ENCODE data around the gene BPIFB1.

The BPIFB1 gene

DNA sequence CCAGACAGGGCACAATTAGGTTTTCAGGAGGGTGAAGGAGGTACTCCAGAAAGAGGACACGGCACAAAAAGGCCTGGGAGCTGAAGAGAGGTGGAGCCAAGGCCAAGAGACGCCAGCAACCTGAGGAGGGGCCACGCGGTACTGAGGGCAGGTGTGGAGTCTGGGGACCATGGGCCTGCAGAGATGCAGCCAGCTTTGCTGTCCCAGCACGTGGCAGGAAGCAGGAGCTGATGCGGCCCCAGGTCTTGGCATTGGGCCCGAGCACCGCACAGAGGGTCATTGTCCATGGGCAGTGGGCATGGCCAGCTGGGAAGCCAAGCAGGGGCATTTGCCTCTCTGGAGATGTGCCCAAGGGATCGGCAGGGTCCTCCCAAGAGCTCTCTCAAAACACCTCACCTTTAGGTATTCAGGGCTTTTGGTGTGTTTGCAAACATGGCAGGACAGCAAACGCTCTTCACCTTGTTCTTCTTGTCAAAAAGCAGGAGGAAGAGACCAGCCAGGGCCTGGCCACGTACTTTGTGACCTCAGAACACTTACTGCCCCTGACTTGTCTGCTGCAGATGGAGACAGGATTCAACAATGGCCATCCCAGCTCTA is 1.4 kb upstream of the BPIFB1 start:
- DNase-seq (ENCODE audit: low read depth), result no peak
- H3K4me3 ChIP-seq (ENCODE audit: low read depth, low read length), result no peak overlapping the region
- TF ChIP-seq, protein P1, sequence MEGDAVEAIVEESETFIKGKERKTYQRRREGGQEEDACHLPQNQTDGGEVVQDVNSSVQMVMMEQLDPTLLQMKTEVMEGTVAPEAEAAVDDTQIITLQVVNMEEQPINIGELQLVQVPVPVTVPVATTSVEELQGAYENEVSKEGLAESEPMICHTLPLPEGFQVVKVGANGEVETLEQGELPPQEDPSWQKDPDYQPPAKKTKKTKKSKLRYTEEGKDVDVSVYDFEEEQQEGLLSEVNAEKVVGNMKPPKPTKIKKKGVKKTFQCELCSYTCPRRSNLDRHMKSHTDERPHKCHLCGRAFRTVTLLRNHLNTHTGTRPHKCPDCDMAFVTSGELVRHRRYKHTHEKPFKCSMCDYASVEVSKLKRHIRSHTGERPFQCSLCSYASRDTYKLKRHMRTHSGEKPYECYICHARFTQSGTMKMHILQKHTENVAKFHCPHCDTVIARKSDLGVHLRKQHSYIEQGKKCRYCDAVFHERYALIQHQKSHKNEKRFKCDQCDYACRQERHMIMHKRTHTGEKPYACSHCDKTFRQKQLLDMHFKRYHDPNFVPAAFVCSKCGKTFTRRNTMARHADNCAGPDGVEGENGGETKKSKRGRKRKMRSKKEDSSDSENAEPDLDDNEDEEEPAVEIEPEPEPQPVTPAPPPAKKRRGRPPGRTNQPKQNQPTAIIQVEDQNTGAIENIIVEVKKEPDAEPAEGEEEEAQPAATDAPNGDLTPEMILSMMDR (conservative IDR thresholded peaks at IDR 0.05; ENCODE audit: low read depth, low read length), result no peak

DNA sequence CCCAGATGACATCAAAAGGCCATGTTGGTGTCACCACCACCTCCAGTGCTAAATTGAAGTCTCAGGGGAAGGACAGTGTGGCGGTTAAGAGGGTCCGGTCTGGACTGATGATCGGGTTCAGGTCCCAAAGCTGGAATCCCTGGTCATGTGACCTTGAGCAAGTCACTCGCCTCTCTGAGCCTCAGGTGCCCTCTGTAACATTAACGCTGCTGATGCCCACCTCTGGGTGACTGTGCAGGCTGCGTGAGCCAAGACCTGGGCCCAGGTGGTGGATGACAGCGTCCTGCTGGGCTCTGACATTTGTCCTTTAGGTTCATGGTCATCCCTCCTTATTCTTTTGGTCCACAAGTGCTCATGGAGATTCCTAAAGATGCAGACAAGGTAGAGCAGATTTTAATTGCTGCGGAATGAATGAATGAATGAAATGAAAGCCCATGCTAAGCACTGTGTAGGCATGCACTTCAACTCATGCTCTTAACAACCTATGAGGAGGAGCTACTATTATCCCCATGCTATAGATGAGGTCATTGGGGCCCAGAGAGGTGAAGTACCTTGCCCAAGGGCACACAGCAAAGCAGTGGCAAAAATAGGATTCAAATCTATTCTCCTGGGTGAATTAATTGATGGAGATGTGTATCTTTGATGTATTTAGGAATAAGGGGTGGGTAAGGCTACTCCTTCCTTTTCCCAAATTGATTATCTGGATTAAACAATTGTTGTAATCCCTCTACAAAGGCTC is 649 bp upstream of the BPIFB1 start:
- TF ChIP-seq, protein P1 (conservative IDR thresholded peaks at IDR 0.05; ENCODE audit: low read depth, low read length), result no peak
- DNase-seq (ENCODE audit: low read depth), result no peak
- no peak overlapping the region for H3K4me3 ChIP-seq (ENCODE audit: low read depth, low read length)

DNA sequence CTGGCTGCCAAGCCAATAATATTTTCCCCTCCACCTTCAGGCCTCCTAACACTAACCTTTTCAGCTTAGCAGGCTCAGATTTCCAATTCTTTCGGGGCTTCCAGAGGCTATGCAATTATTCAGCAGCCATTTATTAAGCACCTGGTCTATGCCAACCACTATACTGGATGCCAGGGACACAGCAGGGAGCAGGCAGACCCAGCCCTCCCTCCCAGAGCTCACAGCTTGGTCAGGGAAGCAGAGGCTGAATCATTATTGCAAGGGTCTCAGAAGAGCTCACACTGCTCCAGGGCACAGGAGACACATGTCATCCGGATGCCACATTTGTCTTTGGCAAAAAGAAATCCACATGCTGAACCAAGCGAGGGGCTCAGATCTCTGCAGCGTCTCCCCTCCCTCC is 1.3 kb downstream of the BPIFB1 start:
- TF ChIP-seq, protein P1 (conservative IDR thresholded peaks at IDR 0.05; ENCODE audit: low read depth, low read length), result no peak
- DNase-seq (ENCODE audit: low read depth), result no peak
- H3K4me3 ChIP-seq (ENCODE audit: low read depth, low read length), result no peak overlapping the region

DNA sequence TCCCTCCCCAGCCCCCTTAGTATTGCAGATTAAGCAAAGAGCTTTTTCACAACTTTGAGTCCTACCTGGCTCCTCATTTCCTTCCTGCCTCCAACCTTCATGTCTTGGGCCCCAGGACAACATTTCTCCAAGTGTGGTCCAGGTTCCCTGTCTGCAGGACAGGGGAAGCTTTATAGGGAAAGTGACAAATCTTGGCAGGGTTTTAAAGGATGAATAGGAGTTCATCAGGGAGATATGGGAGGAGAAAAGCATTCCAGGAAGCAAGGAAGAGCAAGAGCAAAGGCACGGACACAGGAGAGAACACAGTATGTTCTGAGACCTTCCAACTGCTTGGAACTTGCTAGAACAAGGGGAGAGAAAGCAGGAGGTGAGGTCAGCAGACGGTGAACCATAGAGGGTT is 1.9 kb downstream of the BPIFB1 start:
- DNase-seq (ENCODE audit: low read depth), result no peak
- TF ChIP-seq, protein P1 (conservative IDR thresholded peaks at IDR 0.05; ENCODE audit: low read depth, low read length), result no peak
- H3K4me3 ChIP-seq (ENCODE audit: low read depth, low read length), result no peak overlapping the region

DNA sequence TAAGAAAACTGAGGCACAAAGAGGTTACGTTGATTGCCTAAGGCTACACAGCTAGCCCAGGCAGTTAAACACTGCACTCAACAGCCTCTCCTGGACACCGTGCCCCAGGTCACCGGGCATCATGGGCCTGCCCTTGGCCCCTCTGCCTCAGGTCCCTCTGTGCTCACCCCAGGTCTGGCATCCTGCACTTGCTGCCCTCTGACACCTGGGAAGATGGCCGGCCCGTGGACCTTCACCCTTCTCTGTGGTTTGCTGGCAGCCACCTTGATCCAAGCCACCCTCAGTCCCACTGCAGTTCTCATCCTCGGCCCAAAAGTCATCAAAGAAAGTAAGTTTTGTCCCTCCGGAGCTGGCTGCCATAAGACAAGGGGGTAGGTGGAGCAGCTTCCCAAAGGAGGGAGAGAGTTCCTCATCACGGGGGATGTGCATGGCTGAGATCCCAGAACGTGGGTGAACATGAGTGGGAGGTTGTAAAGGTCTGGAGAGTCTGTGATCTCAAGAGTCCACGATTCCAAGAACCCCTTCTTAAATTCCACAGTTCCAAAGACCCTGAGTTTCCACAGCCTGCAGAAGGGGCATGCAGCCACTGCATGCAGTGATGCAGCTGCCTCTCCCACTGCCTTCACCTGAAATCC is 3.0 kb downstream of the BPIFB1 start:
- H3K4me3 ChIP-seq (ENCODE audit: low read depth, low read length), result no peak overlapping the region
- TF ChIP-seq, protein P1 (conservative IDR thresholded peaks at IDR 0.05; ENCODE audit: low read depth, low read length), result no peak
- DNase-seq (ENCODE audit: low read depth), result no peak

DNA sequence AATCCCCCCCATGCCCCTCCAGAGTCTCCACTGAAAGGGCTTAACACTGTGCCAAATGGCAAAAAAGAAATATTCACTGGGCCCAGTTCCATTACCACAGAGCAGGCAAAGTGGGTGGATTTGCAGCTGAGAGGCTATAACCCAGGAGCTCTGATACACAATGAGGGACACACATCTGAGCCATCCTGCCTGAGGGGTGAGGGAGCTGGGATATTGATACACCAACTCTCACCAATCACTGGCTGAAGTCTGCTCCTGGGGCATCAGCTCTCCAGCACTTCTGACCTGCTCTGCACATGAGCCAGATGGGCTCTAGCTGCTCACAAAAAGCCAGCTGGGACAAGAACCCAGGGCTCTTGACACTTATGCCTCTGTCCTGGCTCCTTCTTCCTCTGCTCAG is 4.9 kb downstream of the BPIFB1 start:
- no peak for DNase-seq (ENCODE audit: low read depth)
- no peak overlapping the region for H3K4me3 ChIP-seq (ENCODE audit: low read depth, low read length)
- TF ChIP-seq, protein P1 (conservative IDR thresholded peaks at IDR 0.05; ENCODE audit: low read depth, low read length), result no peak
